PFSK-1 (cell line): ENCODE data around the gene DNAJB8.

ENCODE experiments used
- FOXP2 ChIP-seq: optimal IDR thresholded peaks from 2 replicates; pipeline ENCODE3; 2011; ENCODE audit warnings: borderline replicate concordance, control low read depth, inconsistent platforms; ENCODE audit not compliant: insufficient read depth; ENCODE audit errors: extremely low read length, extremely low read depth
- POLR2AphosphoS5 ChIP-seq: IDR thresholded peaks from 2 replicates; pipeline ENCODE4 v1.6.1; 2012; ENCODE audit warnings: low read depth, mild to moderate bottlenecking, control low read depth, low read length, moderate library complexity
- SIN3A ChIP-seq: IDR thresholded peaks from 2 replicates; pipeline ENCODE4 v1.6.1; 2012; ENCODE audit warnings: mild to moderate bottlenecking, low read length, moderate library complexity, borderline replicate concordance; ENCODE audit not compliant: insufficient read depth
- TAF1 ChIP-seq: IDR thresholded peaks from 2 replicates; pipeline ENCODE4 v1.6.1; 2012; ENCODE audit warnings: low read length, control low read depth, borderline replicate concordance; ENCODE audit not compliant: insufficient read depth
- TF ChIP-seq, protein P1 (sequence below), 2 experiments: IDR thresholded peaks; 2 replicates each; pipeline versions ENCODE4 v1.6.1 to v1.8.0; 2011 to 2012; ENCODE audit warnings: low read depth in 2 of 2, low read length in 2 of 2, control low read depth in 1 of 2, inconsistent platforms in 1 of 2, mild to moderate bottlenecking in 1 of 2, moderate library complexity in 1 of 2; ENCODE audit not compliant: insufficient read depth in 1 of 2

DNA sequence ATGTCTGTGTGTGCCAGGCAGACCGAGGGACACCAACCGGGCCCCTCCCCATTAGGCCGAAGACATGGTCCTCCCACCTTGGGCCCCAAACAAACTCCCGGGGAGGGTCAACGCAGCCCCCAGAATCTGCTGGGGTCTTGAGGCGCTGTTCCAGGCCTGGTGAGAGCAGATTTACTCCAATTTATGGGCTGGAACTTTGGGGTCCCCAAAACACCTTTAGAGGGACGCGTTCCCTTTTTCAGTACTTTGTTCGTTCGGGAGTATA lies 23.9 kb upstream of the DNAJB8 start:
- TF ChIP-seq FOXP2 (no peak), TAF1 (no peak), POLR2AphosphoS5 (no peak), SIN3A (no peak)
- TF ChIP-seq, protein P1, sequence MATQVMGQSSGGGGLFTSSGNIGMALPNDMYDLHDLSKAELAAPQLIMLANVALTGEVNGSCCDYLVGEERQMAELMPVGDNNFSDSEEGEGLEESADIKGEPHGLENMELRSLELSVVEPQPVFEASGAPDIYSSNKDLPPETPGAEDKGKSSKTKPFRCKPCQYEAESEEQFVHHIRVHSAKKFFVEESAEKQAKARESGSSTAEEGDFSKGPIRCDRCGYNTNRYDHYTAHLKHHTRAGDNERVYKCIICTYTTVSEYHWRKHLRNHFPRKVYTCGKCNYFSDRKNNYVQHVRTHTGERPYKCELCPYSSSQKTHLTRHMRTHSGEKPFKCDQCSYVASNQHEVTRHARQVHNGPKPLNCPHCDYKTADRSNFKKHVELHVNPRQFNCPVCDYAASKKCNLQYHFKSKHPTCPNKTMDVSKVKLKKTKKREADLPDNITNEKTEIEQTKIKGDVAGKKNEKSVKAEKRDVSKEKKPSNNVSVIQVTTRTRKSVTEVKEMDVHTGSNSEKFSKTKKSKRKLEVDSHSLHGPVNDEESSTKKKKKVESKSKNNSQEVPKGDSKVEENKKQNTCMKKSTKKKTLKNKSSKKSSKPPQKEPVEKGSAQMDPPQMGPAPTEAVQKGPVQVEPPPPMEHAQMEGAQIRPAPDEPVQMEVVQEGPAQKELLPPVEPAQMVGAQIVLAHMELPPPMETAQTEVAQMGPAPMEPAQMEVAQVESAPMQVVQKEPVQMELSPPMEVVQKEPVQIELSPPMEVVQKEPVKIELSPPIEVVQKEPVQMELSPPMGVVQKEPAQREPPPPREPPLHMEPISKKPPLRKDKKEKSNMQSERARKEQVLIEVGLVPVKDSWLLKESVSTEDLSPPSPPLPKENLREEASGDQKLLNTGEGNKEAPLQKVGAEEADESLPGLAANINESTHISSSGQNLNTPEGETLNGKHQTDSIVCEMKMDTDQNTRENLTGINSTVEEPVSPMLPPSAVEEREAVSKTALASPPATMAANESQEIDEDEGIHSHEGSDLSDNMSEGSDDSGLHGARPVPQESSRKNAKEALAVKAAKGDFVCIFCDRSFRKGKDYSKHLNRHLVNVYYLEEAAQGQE (IDR thresholded peaks at IDR 0.05; ENCODE audit: insufficient read depth in 1 of 2, low read depth in 2 of 2, low read length in 2 of 2) = no peak
